GM21381 (cell line): ENCODE results near the gene FURIN.
A peak's percentile ranks its signal among the peaks of the same experiment; 100 is the strongest.
"Not testable (repeated sequence)": the region's sequence is repeated elsewhere in the genome, so short reads cannot be mapped to it uniquely, and the experiment has no call there.

Experiments
- ATAC-seq: cut with Tn5 transposase; IDR thresholded peaks from one replicate; pipeline ENCODE4 v1.9.1; 2021; ENCODE audit warnings: mild to moderate bottlenecking, moderate library complexity; ENCODE audit not compliant: unreplicated experiment

FURIN gene

DNA sequence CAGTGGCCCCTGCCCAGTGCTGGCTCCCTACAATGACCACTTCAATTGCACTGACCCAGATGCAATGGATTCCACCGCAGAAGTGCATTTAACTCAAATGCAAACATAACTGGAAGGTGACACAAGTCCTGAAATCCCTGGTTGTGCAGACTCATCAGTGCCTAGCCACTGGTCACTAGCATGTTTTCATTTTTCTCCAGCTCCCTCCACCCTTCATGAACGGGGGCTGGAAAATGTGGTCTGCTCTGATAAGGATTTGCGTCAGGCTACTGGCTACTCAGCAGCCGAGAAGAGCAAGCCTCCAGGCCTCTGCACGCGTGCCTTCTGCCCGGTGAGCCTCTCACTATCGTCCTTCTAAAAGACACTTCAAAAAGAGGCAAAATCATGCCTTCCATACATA lies 27.4 kb upstream of the FURIN start:
- ATAC-seq, result no peak

GRCh38 chr15:90844696-90845095 lies 23.7 kb upstream of the FURIN start:
- peak; percentile 11 for ATAC-seq

DNA sequence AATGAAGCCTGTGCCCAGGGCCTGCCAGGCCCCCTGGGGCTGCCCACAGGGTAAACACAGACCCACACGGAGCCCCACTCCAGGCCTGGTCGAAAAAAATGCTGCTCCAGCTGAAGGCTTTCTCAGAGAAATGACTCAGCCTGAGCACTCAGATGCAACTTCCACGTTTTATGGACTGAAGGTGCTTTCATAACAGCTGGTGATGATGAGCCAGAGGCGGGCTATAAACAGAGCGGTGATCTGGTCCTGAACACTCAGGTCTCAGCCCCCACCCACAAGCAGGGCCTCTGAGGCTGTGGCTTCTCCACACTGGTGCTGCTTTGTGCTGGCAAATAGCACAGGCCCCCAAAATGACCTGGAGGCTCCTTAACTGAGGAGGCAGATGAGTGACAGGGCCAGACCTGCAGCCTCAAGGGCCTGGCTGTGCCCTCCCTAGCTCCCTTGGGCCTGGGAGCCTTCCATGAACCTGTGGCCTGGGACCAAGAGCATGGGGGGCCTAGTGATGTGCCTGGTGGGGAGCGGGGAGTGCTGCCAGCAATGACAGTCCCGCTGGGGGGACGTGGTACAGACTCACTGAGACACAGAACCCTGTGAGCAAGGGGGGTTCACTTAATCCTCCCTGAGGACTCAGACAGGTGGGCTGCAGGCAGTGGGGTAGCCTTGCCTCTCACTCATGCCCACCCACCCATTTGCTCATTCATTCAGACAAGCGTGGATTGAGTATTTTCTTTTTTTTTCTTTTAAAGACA lies 23.0 kb upstream of the FURIN start:
- peak; percentile 71 for ATAC-seq

DNA sequence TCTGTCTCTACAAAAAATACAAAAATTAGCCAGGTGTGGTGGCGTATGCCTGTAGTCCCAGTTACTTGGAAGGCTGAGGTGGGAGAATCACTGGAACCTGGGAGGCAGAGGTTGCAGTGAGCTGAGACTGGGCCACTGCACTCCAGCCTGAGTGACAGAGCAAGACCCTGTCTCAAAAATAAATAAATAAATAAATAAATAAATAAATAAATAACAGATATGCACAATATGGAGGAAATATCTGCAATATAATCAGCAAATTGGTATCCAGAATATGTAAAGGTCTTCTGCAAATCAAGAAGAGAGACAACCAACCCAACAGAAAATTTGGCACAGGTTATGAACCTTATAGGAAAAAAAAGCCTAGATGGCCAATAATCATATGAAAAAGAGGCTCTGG lies 19.0 kb upstream of the FURIN start:
- not testable (repeated sequence) for ATAC-seq

DNA sequence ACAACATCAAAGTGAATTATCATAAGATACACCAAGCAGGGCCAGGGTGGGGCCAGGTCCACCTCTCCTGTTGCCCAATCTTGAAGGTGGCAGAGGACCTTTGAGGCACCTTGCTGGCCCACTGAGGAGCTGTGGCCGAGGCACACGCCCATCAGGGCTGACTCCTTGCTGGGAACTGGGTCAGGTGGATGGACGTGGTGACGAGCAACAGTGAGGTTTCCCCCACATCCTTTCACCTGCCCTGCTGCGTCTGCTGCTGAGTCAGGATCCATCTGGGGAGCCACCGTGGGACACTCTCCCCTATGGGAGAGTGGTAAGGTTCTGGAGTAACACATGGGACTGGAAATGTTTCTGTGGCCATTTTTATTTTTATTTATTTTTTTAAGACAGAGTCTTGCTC lies 17.3 kb upstream of the FURIN start:
- ATAC-seq, result no peak

- no peak for ATAC-seq
Observed at GRCh38 chr15:90851940-90852339, 16.4 kb upstream of the FURIN start.

DNA sequence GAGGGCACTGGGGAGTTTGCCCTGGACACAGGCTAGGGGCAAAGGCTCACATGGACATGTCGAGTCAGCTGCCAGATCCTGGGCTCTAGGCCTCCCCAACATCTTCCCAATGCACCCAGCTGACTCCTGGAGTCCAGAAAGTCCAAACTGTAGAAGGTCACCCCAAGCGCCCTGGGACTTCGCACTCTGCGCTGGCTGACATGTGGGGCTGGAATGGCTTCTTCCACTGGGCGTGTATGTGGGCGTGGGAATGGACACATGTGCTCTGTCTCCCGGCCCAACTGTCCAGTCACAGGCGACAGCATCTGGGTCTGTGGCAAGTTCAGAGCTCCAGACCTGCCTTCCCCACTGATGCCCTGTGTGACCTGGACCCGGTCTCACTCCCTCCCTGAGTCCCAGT lies 13.2 kb upstream of the FURIN start:
- ATAC-seq, result no peak

DNA sequence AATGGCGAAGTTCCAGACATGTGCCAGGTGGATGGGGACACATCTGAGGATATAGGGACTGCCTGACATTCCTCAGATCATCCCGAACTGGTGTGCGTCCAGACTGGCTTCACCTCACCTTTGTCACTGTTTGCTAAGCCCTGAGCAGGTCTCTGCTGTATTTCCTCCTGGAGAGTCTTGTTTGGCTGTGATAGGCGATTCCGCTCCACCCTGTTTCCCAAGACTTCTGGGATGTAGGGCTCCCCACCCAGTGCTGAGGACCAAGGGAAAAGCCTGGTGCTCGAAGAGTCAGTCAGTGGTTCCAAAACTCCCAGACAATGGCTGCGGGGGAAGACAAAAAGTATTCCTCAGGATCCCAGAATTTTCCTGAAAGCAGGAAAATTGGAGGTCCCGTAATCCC lies 11.1 kb upstream of the FURIN start:
- ATAC-seq, result no peak

DNA sequence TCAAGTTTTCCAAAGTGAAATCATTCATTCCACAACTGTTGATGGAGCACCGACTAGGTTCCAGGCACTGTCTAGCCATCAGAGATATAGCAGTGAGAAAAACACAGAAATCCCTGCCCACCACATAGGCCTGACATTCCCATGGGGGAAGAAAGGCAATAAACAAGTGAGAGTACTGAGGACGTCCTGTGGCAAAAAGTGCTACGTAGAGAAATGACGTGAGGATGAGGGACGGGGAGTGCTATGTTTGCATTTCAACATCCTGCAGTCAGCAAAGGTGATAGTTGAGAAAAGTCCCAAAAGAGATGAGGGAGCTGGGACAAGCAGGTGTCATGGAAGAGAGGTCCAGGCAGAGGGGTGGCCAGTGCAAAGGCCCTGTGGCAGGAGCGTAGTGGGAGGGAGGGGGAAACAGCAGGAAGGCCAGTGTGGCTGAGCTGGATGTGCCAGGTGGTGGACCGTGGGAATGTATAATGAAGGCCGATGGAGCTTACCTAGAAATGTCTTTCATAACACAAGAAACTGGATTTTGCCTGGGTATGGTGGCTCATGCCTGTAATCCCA lies 10.4 kb upstream of the FURIN start:
- ATAC-seq, result no peak

DNA sequence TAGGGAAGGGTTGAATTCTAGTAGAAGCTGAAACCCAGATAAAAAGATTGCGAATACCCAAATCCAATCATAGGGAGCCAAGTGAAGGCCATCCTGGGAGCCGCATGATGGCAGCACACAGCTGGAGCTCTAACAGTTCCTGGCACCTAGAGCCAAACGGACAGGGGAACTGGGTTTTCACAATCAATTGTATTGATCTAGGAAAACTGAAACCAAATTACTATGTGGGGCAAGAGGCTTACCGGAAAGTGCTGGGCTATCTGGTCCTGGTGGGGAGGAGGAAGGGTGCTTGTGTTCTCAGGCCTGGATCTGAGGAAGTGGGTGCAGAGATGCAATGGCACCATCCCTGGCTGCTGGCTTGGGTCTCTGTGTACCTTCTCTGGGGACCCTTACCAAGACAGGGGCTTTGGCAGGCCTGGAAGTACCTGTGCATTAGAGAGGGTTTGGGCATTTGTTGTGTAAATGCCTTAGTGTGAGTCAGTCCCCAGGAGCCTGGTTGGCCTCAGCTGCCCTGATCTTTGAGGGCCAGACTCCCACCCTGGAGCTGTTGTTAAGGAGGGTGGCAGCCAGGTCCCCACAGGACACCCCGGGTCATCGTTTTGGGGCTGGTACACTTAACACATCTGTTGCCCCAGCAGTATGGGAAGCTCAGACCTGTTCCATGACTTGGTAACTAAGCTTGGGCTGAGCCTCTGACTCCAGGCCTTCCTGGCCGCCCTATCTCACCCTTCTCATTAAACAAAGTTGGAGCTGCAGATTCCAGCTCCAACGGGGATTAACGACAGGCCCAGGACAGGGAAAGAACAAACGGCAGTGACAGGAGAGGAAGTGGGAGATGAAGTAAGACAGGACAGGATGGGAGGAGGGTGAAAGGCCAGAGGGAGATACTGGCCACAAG lies 8.9 kb upstream of the FURIN start:
- ATAC-seq, result no peak

DNA sequence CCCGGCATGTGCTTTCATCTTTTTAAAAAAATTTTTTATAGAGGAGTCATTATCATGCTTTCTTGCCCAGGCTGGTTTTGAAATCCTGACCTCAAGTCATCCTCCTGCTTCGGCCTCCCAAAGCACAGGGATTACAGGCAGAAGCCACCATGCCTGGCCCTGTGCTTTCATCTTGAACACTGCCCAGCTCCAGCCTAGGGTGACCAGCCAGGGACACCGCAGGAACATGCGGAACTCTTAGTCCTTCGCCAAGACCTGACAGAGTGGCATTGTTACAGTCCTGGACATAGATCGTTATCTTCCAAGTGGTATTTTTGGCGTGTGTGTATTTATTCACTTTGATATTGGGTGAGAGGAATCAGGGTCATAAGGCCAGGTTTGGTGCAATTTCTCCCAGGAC lies 7.9 kb upstream of the FURIN start:
- no peak for ATAC-seq

- no peak for ATAC-seq
Observed at GRCh38 chr15:90860942-90861675, 7.3 kb upstream of the FURIN start.

DNA sequence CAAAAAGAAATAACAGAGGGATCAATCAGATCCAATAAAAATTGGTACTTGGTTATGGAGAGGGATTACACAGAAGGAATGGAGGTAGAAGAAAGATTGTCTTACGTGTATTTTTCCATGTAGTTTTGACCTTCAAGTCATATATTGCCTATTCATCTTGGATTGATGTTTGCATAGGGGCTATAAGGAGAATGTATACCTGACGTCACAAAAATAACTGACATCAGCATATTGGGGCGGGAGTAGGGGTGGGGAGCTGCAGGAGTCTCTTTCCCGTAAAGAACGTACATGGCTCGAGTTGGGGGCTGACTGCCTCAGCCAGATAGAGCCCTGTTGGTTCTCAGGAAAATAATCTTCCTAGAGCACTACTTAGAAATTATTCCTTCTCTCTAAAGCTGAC lies 5.9 kb upstream of the FURIN start:
- ATAC-seq, result no peak

GRCh38 chr15:90862964-90863778 lies 5.2 kb upstream of the FURIN start:
- ATAC-seq, result no peak

DNA sequence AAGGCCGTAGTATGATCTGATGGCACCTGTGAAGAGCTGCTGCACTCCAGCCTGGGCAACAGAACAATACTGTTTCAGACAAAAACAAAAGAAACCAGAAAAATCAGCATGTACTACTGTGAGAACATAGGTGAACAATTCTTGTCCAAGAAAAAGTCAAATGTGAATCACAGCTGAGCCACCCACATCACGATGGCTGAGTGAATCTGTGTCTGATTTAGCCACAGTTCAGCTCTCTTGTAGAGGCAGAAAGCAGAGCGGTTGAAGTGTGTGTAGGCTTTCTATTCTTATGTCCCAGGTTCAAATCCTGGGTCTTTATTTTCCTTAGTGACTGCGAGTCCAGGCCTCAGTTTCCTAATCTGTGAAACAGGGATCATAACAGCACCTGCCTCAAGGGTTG lies 4.4 kb upstream of the FURIN start:
- ATAC-seq, result no peak

DNA sequence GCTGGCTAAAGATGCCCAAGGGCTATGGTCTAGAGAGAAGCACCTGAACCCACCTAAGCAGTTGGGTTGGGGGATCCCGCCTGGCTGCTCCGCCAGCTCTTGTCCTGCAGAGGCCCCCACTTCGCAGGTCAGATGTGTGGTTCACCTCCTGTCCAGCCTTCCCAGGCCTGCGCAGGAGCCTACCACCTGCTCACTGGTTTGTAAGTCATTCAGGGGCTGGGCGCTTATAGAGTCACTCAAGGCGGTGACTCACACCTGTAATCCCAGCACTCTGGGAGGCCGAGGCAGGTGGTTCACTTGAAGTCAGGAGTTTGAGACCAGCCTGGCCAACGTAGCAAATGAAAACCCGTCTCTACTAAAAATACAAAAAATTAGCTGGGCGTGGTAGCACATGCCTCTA lies 3.9 kb upstream of the FURIN start:
- ATAC-seq, result no peak

DNA sequence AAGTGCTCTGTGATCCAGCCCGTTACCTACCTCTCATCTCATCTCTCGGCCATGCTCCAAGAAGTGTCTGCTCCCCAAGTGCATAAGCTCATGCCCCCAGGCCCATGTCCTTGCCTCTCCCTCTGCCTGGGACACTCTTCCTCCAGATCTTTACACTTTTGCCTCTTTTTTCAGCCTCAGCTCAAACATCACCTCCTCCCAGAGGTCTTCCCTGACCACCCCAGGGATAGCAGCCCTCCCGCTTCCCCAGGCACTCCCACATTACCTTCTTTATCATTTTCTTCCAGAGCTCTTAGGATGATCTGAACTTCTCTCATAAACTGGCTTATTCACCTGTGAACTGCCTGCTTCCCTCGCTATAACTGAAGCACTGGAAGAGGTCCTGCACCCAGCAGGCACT lies 2.7 kb upstream of the FURIN start:
- no peak for ATAC-seq

GRCh38 chr15:90866161-90866715 lies 2.1 kb upstream of the FURIN start:
- no peak for ATAC-seq

- ATAC-seq, result no peak
Observed at GRCh38 chr15:90866800-90867199, 1.6 kb upstream of the FURIN start.

- ATAC-seq, result no peak
Observed at GRCh38 chr15:90869140-90869541, 753 bp downstream of the FURIN start.
